IMR-90 (cell line): ENCODE data around the gene GNL3. TPM values are rescaled to one million over a fixed set of nuclear protein-coding genes. Genes with fewer than 3 reads are reported as not detected.

Experiments used
- ATAC-seq: fragments of 200-7000 bp; cut with Tn5 transposase; 2 replicates; pipeline ENCODE4 v1.9.1; 2020; ENCODE audit warnings: low read depth, mild to moderate bottlenecking, moderate library complexity
- BruUV-seq: library from RNA; stranded (reverse); fragments of 400-500 nt; replicated peaks from 2 replicates; lab custom pipeline; 2021; lab: Mats Ljungman, UMichigan
- CTCF ChIA-PET: fragments of 300-600 bp; formaldehyde crosslinking; extraction: SDS; loops from one replicate; lab custom pipeline; 2021; ENCODE audit warnings: antibody characterized with exemption; lab: Yijun Ruan, JAX
- POLR2A ChIA-PET: fragments of 300-600 bp; sonication (Branson Sonifier 250); formaldehyde crosslinking; loops from one replicate; lab custom pipeline; 2022; ENCODE audit warnings: antibody characterized with exemption; ENCODE audit not compliant: unreplicated experiment; lab: Charles Lee
- DNase-seq: peaks from one replicate; pipeline ENCODE4 v3.0.0; 2013
- H2AFZ ChIP-seq: replicated peaks from 2 replicates; pipeline ENCODE3; 2013; ENCODE audit warnings: low read length, mild to moderate bottlenecking; ENCODE audit not compliant: poor library complexity
- H2AK5ac ChIP-seq: 2 replicates; pipeline ENCODE4 v1.6.1; 2013; ENCODE audit warnings: low read depth, low read length, inconsistent platforms
- H2AK9ac ChIP-seq: replicated peaks from 2 replicates; pipeline ENCODE3; 2013; ENCODE audit warnings: mild to moderate bottlenecking, low read depth, low read length, moderate library complexity; ENCODE audit not compliant: poor library complexity
- H2BK120ac ChIP-seq: 2 replicates; pipeline ENCODE4 v1.6.1; 2013; ENCODE audit warnings: low read depth, low read length, inconsistent platforms
- H2BK15ac ChIP-seq: 3 replicates; pipeline ENCODE4 v1.6.1; 2013; ENCODE audit warnings: low read depth, low read length, inconsistent platforms
- H2BK20ac ChIP-seq: 2 replicates; pipeline ENCODE4 v1.6.1; 2013; ENCODE audit warnings: low read depth, mild to moderate bottlenecking, inconsistent platforms, low read length, moderate library complexity
- H2BK5ac ChIP-seq: 2 replicates; pipeline ENCODE4 v1.6.1; 2013; ENCODE audit warnings: mild to moderate bottlenecking, low read depth, low read length, inconsistent platforms; ENCODE audit not compliant: poor library complexity, severe bottlenecking
- H3K14ac ChIP-seq: replicated peaks from 2 replicates; pipeline ENCODE4 v1.6.1; 2013; ENCODE audit warnings: low read depth, low read length, inconsistent platforms
- H3K18ac ChIP-seq: 2 replicates; pipeline ENCODE4 v1.6.1; 2013; ENCODE audit warnings: low read depth, low read length, control low read depth
- H3K23ac ChIP-seq: 2 replicates; pipeline ENCODE4 v1.6.1; 2013; ENCODE audit warnings: low read depth, low read length, inconsistent platforms
- H3K27ac ChIP-seq: 2 replicates; pipeline ENCODE4 v1.5.1; 2013; ENCODE audit warnings: mild to moderate bottlenecking, control low read depth, low read length; ENCODE audit not compliant: insufficient read depth
- H3K27me3 ChIP-seq: 2 replicates; pipeline ENCODE4 v1.6.1; 2013; ENCODE audit warnings: low read length; ENCODE audit not compliant: control insufficient read depth, insufficient read depth
- H3K36me3 ChIP-seq: 2 replicates; pipeline ENCODE4 v1.6.1; 2013; ENCODE audit warnings: low read length, mixed read lengths; ENCODE audit not compliant: control insufficient read depth, insufficient read depth
- H3K4ac ChIP-seq: 2 replicates; pipeline ENCODE4 v1.6.1; 2013; ENCODE audit warnings: low read depth, low read length, inconsistent platforms
- H3K4me1 ChIP-seq: 2 replicates; pipeline ENCODE4 v1.6.1; 2013; ENCODE audit warnings: low read length, mixed read lengths; ENCODE audit not compliant: control insufficient read depth, insufficient read depth
- H3K4me2 ChIP-seq: 2 replicates; pipeline ENCODE4 v1.6.1; 2013; ENCODE audit warnings: low read depth, mild to moderate bottlenecking, control low read depth, low read length, moderate library complexity
- H3K4me3 ChIP-seq: 2 replicates; pipeline ENCODE4 v1.5.1; 2013; ENCODE audit warnings: low read depth, mild to moderate bottlenecking, control low read depth, low read length, moderate library complexity; ENCODE audit not compliant: insufficient read depth
- H3K56ac ChIP-seq: 2 replicates; pipeline ENCODE4 v1.6.1; 2013; ENCODE audit warnings: low read length, inconsistent platforms; ENCODE audit not compliant: insufficient read depth; ENCODE audit errors: extremely low read depth
- H3K79me1 ChIP-seq, 2 experiments: 2 replicates each; pipeline ENCODE4 v1.6.1; 2013; ENCODE audit warnings: low read length in 2 of 2, inconsistent platforms in 1 of 2, low read depth in 1 of 2
- H3K9ac ChIP-seq: 2 replicates; pipeline ENCODE4 v1.6.1; 2013; ENCODE audit warnings: low read depth, low read length, control low read depth
- H3K9me1 ChIP-seq: 2 replicates; pipeline ENCODE4 v1.6.1; 2013; ENCODE audit warnings: low read length, inconsistent platforms; ENCODE audit not compliant: insufficient read depth
- H3K9me3 ChIP-seq: 2 replicates; pipeline ENCODE4 v1.6.1; 2013; ENCODE audit warnings: low read length; ENCODE audit not compliant: control insufficient read depth, insufficient read depth
- H4K20me1 ChIP-seq: 2 replicates; pipeline ENCODE4 v1.6.1; 2013; ENCODE audit warnings: low read length, inconsistent platforms; ENCODE audit not compliant: insufficient read depth
- H4K5ac ChIP-seq: 2 replicates; pipeline ENCODE4 v1.6.1; 2013; ENCODE audit warnings: mild to moderate bottlenecking, low read depth, low read length, control low read depth
- H4K8ac ChIP-seq, 2 experiments: 2 replicates each; pipeline ENCODE4 v1.6.1; 2013; ENCODE audit warnings: low read depth in 2 of 2, low read length in 2 of 2, control low read depth in 1 of 2, inconsistent platforms in 1 of 2
- H4K91ac ChIP-seq: 2 replicates; pipeline ENCODE4 v1.6.1; 2013; ENCODE audit warnings: low read depth, low read length, inconsistent platforms; ENCODE audit not compliant: insufficient read depth
- BHLHE40 ChIP-seq: fragments of 150-350 bp; IDR thresholded peaks from 2 replicates; pipeline ENCODE4 v1.6.1; 2016; ENCODE audit warnings: mild to moderate bottlenecking, low read depth, low read length
- CEBPB ChIP-seq: IDR thresholded peaks from 2 replicates; pipeline ENCODE4 v1.6.1; 2012; ENCODE audit warnings: low read depth, low read length, improper control_type of control experiment
- CHD1 ChIP-seq: IDR thresholded peaks from 2 replicates; pipeline ENCODE4 v1.6.1; 2012; ENCODE audit warnings: low read depth, low read length, improper control_type of control experiment
- FOS ChIP-seq: fragments of 150-350 bp; IDR thresholded peaks from 2 replicates; pipeline ENCODE4 v1.6.1; 2016; ENCODE audit warnings: low read depth, low read length
- MAFK ChIP-seq: IDR thresholded peaks from 2 replicates; pipeline ENCODE4 v1.6.1; 2012; ENCODE audit warnings: low read depth, low read length, improper control_type of control experiment
- MAZ ChIP-seq: IDR thresholded peaks from 2 replicates; pipeline ENCODE4 v1.6.1; 2012; ENCODE audit warnings: low read depth, mild to moderate bottlenecking, low read length, improper control_type of control experiment, moderate library complexity, borderline replicate concordance
- MXI1 ChIP-seq: IDR thresholded peaks from 2 replicates; pipeline ENCODE4 v1.6.1; 2012; ENCODE audit warnings: low read depth, mild to moderate bottlenecking, low read length, moderate library complexity, borderline replicate concordance
- NFE2L2 ChIP-seq: fragments of 150-350 bp; IDR thresholded peaks from 2 replicates; pipeline ENCODE4 v1.6.1; 2016; ENCODE audit warnings: low read depth, mild to moderate bottlenecking, low read length
- POLR2A ChIP-seq: IDR thresholded peaks from 2 replicates; pipeline ENCODE4 v1.6.1; 2012; ENCODE audit warnings: mild to moderate bottlenecking, low read depth, low read length
- RAD21 ChIP-seq: IDR thresholded peaks from 2 replicates; pipeline ENCODE4 v1.6.1; 2012; ENCODE audit warnings: low read length, improper control_type of control experiment
- RCOR1 ChIP-seq: IDR thresholded peaks from 2 replicates; pipeline ENCODE4 v1.6.1; 2012; ENCODE audit warnings: mild to moderate bottlenecking, low read length, improper control_type of control experiment; ENCODE audit not compliant: insufficient replicate concordance
- RFX5 ChIP-seq: IDR thresholded peaks from 2 replicates; pipeline ENCODE4 v1.8.0; 2012; ENCODE audit warnings: low read depth, mild to moderate bottlenecking, low read length, moderate library complexity
- SMC3 ChIP-seq: fragments of 150-350 bp; IDR thresholded peaks from 2 replicates; pipeline ENCODE4 v1.6.1; 2016; ENCODE audit warnings: low read depth, mild to moderate bottlenecking, antibody characterized with exemption, low read length, moderate library complexity
- WGBS, 2 experiments: methylation state at CpG; one replicate each; pipeline versions ENCODE4 v1.1.5 to v1.1.7; 2013; ENCODE audit warnings: missing lambda C conversion rate in 2 of 2; ENCODE audit not compliant: insufficient read length in 1 of 2; ENCODE audit errors: extremely low coverage in 2 of 2; 5-methylcytosine and 5-hydroxymethylcytosine counted together
- dilution Hi-C: fragments of 300-500 bp; cut with HindIII; formaldehyde crosslinking; loops from one replicate; pipeline ENCODE4 v1.14.3; 2018; ENCODE audit warnings: low sequenced_read_pairs; ENCODE audit not compliant: unreplicated experiment
- in situ Hi-C: fragments of 300-500 bp; cut with MboI; formaldehyde crosslinking; loops from 3 replicates; pipeline ENCODE4 v1.14.3; 2019; ENCODE audit warnings: low sequenced_read_pairs, inconsistent platforms, mixed read lengths
- intact Hi-C: fragments of 100-400 bp; cut with micrococcal nuclease; formaldehyde crosslinking; loops from 2 replicates; pipeline ENCODE4 v1.10.0; 2022
- polyA plus RNA-seq, 3 experiments: library from polyadenylated mRNA; depleted of rRNA; stranded (reverse); fragments of >200 nt; gene quantifications; 2 replicates each; pipeline ENCODE4 v1.2.3, GENCODE V29; 2012; ENCODE audit warnings: low replicate concordance in 1 of 3
- total RNA-seq: library from RNA; depleted of rRNA; stranded (reverse); fragments of >200 nt; gene quantifications from 2 replicates; pipeline ENCODE4 v1.2.3, GENCODE V29; 2012
- TF ChIP-seq, protein P1 (sequence below): fragments of 150-350 bp; IDR thresholded peaks from 2 replicates; pipeline ENCODE4 v1.6.1; 2017; ENCODE audit warnings: mild to moderate bottlenecking, antibody characterized with exemption, low read length, low read depth
- TF ChIP-seq, protein P2 (sequence below): fragments of 150-350 bp; IDR thresholded peaks from 2 replicates; pipeline ENCODE4 v1.6.1; 2016; ENCODE audit warnings: low read depth, mild to moderate bottlenecking, low read length, moderate library complexity, borderline replicate concordance
- TF ChIP-seq, protein P3 (sequence below): conservative IDR thresholded peaks from 2 replicates; pipeline ENCODE4 v1.5.1; 2012; ENCODE audit warnings: mild to moderate bottlenecking, low read depth, low read length, improper control_type of control experiment

Gene GNL3
- total and polyA plus RNA-seq, 2 of the 4 experiments (the other 2 are of a cell fraction), result 66.0 to 90.4 TPM

DNA sequence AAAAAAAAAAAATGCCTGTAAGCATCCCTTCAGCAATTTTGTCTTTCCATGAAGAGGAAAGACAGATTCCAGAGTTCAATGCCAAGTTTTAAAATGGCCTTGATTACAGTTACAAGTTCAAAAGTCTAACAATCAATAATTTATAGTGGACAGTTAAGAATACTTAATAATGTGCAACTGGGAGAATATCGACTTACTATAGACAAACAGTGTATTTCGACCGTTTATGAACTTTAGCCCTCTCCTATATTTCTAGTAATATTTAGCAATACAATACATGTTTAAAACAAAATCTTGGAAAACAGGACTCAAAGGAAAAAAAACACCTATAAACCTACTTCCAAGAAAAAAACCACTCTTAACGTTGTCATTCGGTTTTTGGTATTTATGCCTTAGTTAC lies 1.6 kb upstream of the GNL3 start:
- Histone ChIP-seq H3K4ac (no peak overlapping the region), H3K4me1 (peaks cover 14% of the 10 kb centered on the region), H3K4me3 (no peak overlapping the region), H2BK5ac (no peak overlapping the region), H3K18ac (no peak overlapping the region), H2AK5ac (no peak overlapping the region), H3K36me3 (peaks cover 24% of the 10 kb centered on the region), H2BK15ac (no peak overlapping the region), H2BK20ac (no peak overlapping the region), H2AFZ (no peak overlapping the region), H3K23ac (no peak overlapping the region), H3K9me1 (peaks cover 6% of the 10 kb centered on the region), H4K20me1 (peaks cover 20% of the 10 kb centered on the region; the same call in 1 of the 2 replicates), H3K56ac (no peak overlapping the region; the same call in 1 of the 2 replicates), H3K9ac (no peak overlapping the region), H4K91ac (no peak overlapping the region), H3K27ac (no peak overlapping the region), H3K79me1 (peaks cover 32 to 72% of the 10 kb centered on the region in 2 experiments), H3K9me3 (no peaks in the 10 kb centered on the region), H4K5ac (no peak overlapping the region), H3K27me3 (no peaks in the 10 kb centered on the region), H3K4me2 (no peak overlapping the region; the same call in 1 of the 2 replicates), H2BK120ac (no peak overlapping the region), H2AK9ac (no peak overlapping the region), H3K14ac (no peak overlapping the region), H4K8ac (no peak overlapping the region)
- ChIA-PET POLR2A (no interaction called here), CTCF (no interaction called here)
- no peak for DNase-seq
- TF ChIP-seq, protein P1, sequence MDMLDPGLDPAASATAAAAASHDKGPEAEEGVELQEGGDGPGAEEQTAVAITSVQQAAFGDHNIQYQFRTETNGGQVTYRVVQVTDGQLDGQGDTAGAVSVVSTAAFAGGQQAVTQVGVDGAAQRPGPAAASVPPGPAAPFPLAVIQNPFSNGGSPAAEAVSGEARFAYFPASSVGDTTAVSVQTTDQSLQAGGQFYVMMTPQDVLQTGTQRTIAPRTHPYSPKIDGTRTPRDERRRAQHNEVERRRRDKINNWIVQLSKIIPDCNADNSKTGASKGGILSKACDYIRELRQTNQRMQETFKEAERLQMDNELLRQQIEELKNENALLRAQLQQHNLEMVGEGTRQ, result no peak
- TF ChIP-seq RAD21 (no peak), MAFK (no peak), NFE2L2 (no peak), RCOR1 (no peak), MXI1 (no peak), CEBPB (no peak), CHD1 (no peak), SMC3 (no peak), BHLHE40 (no peak), MAZ (no peak), POLR2A (no peak; the same call in 1 of the 2 replicates), RFX5 (no peak), FOS (no peak)
- TF ChIP-seq, protein P2, sequence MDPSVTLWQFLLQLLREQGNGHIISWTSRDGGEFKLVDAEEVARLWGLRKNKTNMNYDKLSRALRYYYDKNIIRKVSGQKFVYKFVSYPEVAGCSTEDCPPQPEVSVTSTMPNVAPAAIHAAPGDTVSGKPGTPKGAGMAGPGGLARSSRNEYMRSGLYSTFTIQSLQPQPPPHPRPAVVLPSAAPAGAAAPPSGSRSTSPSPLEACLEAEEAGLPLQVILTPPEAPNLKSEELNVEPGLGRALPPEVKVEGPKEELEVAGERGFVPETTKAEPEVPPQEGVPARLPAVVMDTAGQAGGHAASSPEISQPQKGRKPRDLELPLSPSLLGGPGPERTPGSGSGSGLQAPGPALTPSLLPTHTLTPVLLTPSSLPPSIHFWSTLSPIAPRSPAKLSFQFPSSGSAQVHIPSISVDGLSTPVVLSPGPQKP, result no peak
- TF ChIP-seq, protein P3, sequence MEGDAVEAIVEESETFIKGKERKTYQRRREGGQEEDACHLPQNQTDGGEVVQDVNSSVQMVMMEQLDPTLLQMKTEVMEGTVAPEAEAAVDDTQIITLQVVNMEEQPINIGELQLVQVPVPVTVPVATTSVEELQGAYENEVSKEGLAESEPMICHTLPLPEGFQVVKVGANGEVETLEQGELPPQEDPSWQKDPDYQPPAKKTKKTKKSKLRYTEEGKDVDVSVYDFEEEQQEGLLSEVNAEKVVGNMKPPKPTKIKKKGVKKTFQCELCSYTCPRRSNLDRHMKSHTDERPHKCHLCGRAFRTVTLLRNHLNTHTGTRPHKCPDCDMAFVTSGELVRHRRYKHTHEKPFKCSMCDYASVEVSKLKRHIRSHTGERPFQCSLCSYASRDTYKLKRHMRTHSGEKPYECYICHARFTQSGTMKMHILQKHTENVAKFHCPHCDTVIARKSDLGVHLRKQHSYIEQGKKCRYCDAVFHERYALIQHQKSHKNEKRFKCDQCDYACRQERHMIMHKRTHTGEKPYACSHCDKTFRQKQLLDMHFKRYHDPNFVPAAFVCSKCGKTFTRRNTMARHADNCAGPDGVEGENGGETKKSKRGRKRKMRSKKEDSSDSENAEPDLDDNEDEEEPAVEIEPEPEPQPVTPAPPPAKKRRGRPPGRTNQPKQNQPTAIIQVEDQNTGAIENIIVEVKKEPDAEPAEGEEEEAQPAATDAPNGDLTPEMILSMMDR, result no peak
- no CpG with 5 or more reads among the region's 5 CpGs for WGBS, 2 experiments
- in situ Hi-C loops, result no loop called here
- intact Hi-C loops, result loop anchor here (2.0 to 5.0 kb wide), 2 partner anchors 13 to 212 kb away; no protein-coding TSS in a partner anchor
- no TSS peak for BruUV-seq
- dilution Hi-C loops, result no loop called here
- no peak for ATAC-seq
